Stomach (tissue), 9 donors: ENCODE data around the gene ASTN1. TPM values are rescaled to one million over a fixed set of nuclear protein-coding genes. Genes with fewer than 3 reads are reported as not detected.

Experiments used
- DNase-seq, 2 donors: peaks; one replicate each; pipeline versions ENCODE4 v3.0.0 to v3.0.0-alpha.2; 2013 to 2019
- H3K27ac ChIP-seq, 5 donors: fragments of 200-600 bp in 4 of 5; sonication (generic) in 4 of 5; one replicate each; pipeline ENCODE4 v1.5.1; 2013 to 2019; ENCODE audit warnings: mild to moderate bottlenecking in 1 of 5, moderate library complexity in 1 of 5
- H3K27me3 ChIP-seq, 3 donors: fragments of 200-600 bp; sonication (generic); one replicate each; pipeline ENCODE4 v1.5.1; 2017 to 2019; ENCODE audit warnings: mixed run types in 1 of 3
- H3K36me3 ChIP-seq, 4 donors: fragments of 200-600 bp; sonication (generic); 1 replicate in 3 of 4; 2 replicates in 1 of 4; pipeline ENCODE4 v1.5.1; 2016 to 2019
- H3K4me1 ChIP-seq, 4 donors: fragments of 200-600 bp; sonication (generic); one replicate each; pipeline ENCODE4 v1.5.1; 2016 to 2019
- H3K4me3 ChIP-seq, 4 donors: fragments of 200-600 bp; sonication (generic) in 3 of 4; one replicate each; pipeline ENCODE4 v1.5.1; 2016 to 2019; ENCODE audit warnings: mild to moderate bottlenecking in 1 of 4
- H3K9me3 ChIP-seq, 4 donors: fragments of 200-600 bp; sonication (generic); one replicate each; pipeline ENCODE4 v1.5.1; 2016 to 2019
- CTCF ChIP-seq, 7 experiments: fragments of 450-650 bp in 4 of 7; fragments of 200-600 bp in 3 of 7; sonication (generic) in 3 of 7; IDR thresholded peaks; one replicate each; pipeline ENCODE4 v1.5.1; 2016 to 2019; ENCODE audit warnings: antibody characterized with exemption in 7 of 7, control low read depth in 2 of 7, mild to moderate bottlenecking in 1 of 7
- EP300 ChIP-seq: sonication (generic); formaldehyde crosslinking; IDR thresholded peaks from one replicate; pipeline ENCODE4 v1.6.1; 2017; ENCODE audit warnings: antibody characterized with exemption
- POLR2A ChIP-seq, 4 donors: fragments of 450-650 bp; IDR thresholded peaks; one replicate each; pipeline ENCODE4 v1.6.1; 2016; ENCODE audit warnings: antibody characterized with exemption in 4 of 4, control low read depth in 2 of 4, mild to moderate bottlenecking in 1 of 4, moderate library complexity in 1 of 4
- POLR2AphosphoS5 ChIP-seq, 3 donors: sonication (generic); formaldehyde crosslinking; IDR thresholded peaks; one replicate each; pipeline ENCODE4 v1.6.1; 2016; ENCODE audit warnings: antibody characterized with exemption in 3 of 3
- WGBS, 5 donors: extraction: QIAGEN DNeasy Blood & Tissue Kit in 3 of 5; methylation state at CpG; one replicate each; pipeline versions ENCODE4 v1.1.5 to v1.1.7; 2013 to 2018; 5-methylcytosine and 5-hydroxymethylcytosine counted together
- intact Hi-C: fragments of 100-400 bp; cut with DNase I; formaldehyde crosslinking; loops from one replicate; pipeline ENCODE4 v1.15.1; 2023; ENCODE audit warnings: low total_unique reads
- polyA plus RNA-seq, 3 donors: library from polyadenylated mRNA; stranded (reverse); fragments of 200-250 nt; gene quantifications; one replicate each; pipeline ENCODE4 v1.2.3, GENCODE V29; 2013
- total RNA-seq, 5 donors: library from RNA; depleted of rRNA; stranded (reverse); fragments of >200 nt; gene quantifications; one replicate each; pipeline versions ENCODE4 v1.1.0 to v1.2.3, GENCODE V29; 2014 to 2016
- donor health status: healthy with polysubstance abuse.
- donor health status: Bipolar disorder and iron deficiency.
- donor health status: healthy.

Gene ASTN1
- total and polyA plus RNA-seq, 8 donors: 0.13 to 2.4 (median 0.51) TPM; not detected in 4

DNA sequence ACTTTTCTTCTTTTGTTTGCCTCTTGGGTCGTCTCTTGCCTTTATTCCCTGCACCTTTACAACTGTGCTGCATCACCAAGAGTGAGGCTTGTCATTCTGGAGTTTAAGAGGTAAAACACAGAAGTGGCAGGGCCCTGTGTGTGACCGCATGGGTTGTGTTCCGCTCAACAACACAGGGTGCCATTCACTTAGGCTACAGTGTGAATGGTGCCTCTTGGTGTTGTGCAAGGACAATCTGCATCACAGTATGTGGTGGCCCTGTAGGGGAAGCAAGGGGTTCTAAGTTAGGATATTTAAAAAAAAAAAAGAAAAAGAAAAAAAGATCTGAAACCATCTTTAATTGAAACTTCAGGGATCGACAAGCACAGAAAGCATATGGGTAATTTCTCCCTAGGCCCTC lies 44.4 kb upstream of the ASTN1 start:
- no peaks in the 10 kb centered on the region for H3K36me3 ChIP-seq
- no peak overlapping the region for H3K4me3 ChIP-seq
- H3K27ac ChIP-seq: no peak overlapping the region
- H3K27me3 ChIP-seq: no peaks in the 10 kb centered on the region
- WGBS, 5 donors: 71 to 85% (median 84%) methylated on average over 4 of the region's 4 CpGs
- TF ChIP-seq POLR2AphosphoS5 (IDR thresholded peaks at IDR 0.05): no peak
- no peak for TF ChIP-seq CTCF (IDR thresholded peaks at IDR 0.05)
- TF ChIP-seq EP300: no peak
- no peak for TF ChIP-seq POLR2A (IDR thresholded peaks at IDR 0.05)
- H3K9me3 ChIP-seq: no peaks in the 10 kb centered on the region
- no peak for DNase-seq
- intact Hi-C loops: no loop called here
- H3K4me1 ChIP-seq: peaks cover 0 to 15% (median 12%) of the 10 kb centered on the region in 4 donors

- DNase-seq: no peak
- peaks cover 0 to 15% (median 12%) of the 10 kb centered on the region in 4 donors for H3K4me1 ChIP-seq
- no peaks in the 10 kb centered on the region for H3K27me3 ChIP-seq
- no peaks in the 10 kb centered on the region for H3K36me3 ChIP-seq
- intact Hi-C loops: no loop called here
- H3K4me3 ChIP-seq: no peak overlapping the region
- no peak overlapping the region for H3K27ac ChIP-seq
- H3K9me3 ChIP-seq: no peaks in the 10 kb centered on the region
- TF ChIP-seq CTCF (IDR thresholded peaks at IDR 0.05) (no peak), POLR2A (IDR thresholded peaks at IDR 0.05) (no peak), POLR2AphosphoS5 (IDR thresholded peaks at IDR 0.05) (no peak), EP300 (no peak)
These were observed 42.4 kb upstream of the ASTN1 start for GRCh38 chr1:177206831-177207355.

- H3K36me3 ChIP-seq: no peaks in the 10 kb centered on the region
- TF ChIP-seq EP300 (no peak), POLR2AphosphoS5 (IDR thresholded peaks at IDR 0.05) (no peak), POLR2A (IDR thresholded peaks at IDR 0.05) (no peak), CTCF (IDR thresholded peaks at IDR 0.05) (no peak)
- no peak overlapping the region for H3K4me3 ChIP-seq
- H3K4me1 ChIP-seq: no peaks in the 10 kb centered on the region
- H3K9me3 ChIP-seq: no peaks in the 10 kb centered on the region
- DNase-seq: no peak
- H3K27ac ChIP-seq: no peak overlapping the region
- intact Hi-C loops: no loop called here
- no peaks in the 10 kb centered on the region for H3K27me3 ChIP-seq
- WGBS, 5 donors: 70 to 81% (median 71%) methylated on average over 4 of the region's 4 CpGs
These were observed 35.8 kb upstream of the ASTN1 start for GRCh38 chr1:177200290-177200689.

DNA sequence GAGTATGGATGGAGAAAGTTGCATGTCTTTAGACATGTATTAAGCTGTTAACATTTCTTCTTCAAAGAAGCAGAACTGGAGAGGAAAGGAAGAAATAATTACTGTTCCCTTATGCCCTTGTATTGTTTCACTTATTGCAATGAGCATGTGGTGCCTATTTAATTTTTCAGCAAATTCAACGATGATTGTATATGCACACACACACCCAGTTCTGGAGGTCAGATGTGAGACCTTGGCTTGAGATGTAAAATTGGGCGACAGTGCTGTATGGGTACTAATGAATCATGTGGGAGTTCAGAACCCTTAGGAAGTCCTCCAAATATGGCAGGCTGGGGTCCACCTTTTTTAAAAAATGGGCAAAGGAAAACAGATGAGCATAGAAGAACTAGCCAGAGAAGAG lies 33.7 kb upstream of the ASTN1 start:
- Histone ChIP-seq H3K4me1 (no peaks in the 10 kb centered on the region), H3K36me3 (no peaks in the 10 kb centered on the region), H3K27ac (no peak overlapping the region), H3K27me3 (no peaks in the 10 kb centered on the region), H3K9me3 (no peaks in the 10 kb centered on the region), H3K4me3 (no peak overlapping the region)
- 80 to 93% (median 87%) methylated on average over 2 of the region's 2 CpGs for WGBS, 5 donors
- intact Hi-C loops: no loop called here
- TF ChIP-seq POLR2A (IDR thresholded peaks at IDR 0.05): no peak
- no peak for TF ChIP-seq CTCF (IDR thresholded peaks at IDR 0.05)
- no peak for TF ChIP-seq POLR2AphosphoS5 (IDR thresholded peaks at IDR 0.05)
- TF ChIP-seq EP300: no peak
- no peak for DNase-seq
